Naive B cell (primary cell): ENCODE data around the gene ZNF577. TPM values are rescaled to one million over a fixed set of nuclear protein-coding genes. Genes with fewer than 3 reads are reported as not detected.
"Not testable (repeated sequence)": the region's sequence is repeated elsewhere in the genome, so short reads cannot be mapped to it uniquely, and the experiment has no call there.

Experiments
- ATAC-seq, 2 donors: fragments of 150-1000 bp; cut with Tn5 transposase; 2 replicates each; pipeline ENCODE4 v1.10.0; 2021; ENCODE audit warnings: low read depth in 2 of 2, mild to moderate bottlenecking in 2 of 2, moderate library complexity in 2 of 2
- DNase-seq: peaks from one replicate; pipeline ENCODE4 v3.0.0; 2022
- H3K27ac Mint-ChIP-seq, 6 donors: one replicate each; pipeline ENCODE4 v1.8.0; 2020 to 2022; ENCODE audit warnings: mild to moderate bottlenecking in 6 of 6, mixed read lengths in 6 of 6, moderate library complexity in 5 of 6, inconsistent platforms in 2 of 6
- H3K27me3 Mint-ChIP-seq, 3 donors: one replicate each; pipeline ENCODE4 v1.8.0; 2021 to 2022; ENCODE audit warnings: mixed read lengths in 3 of 3, mild to moderate bottlenecking in 1 of 3
- H3K36me3 Mint-ChIP-seq, 2 donors: one replicate each; pipeline ENCODE4 v1.8.0; 2020 to 2022; ENCODE audit warnings: mixed read lengths in 2 of 2, inconsistent platforms in 1 of 2, mild to moderate bottlenecking in 1 of 2
- H3K4me1 Mint-ChIP-seq, 3 donors: one replicate each; pipeline ENCODE4 v1.8.0; 2020 to 2022; ENCODE audit warnings: mixed read lengths in 3 of 3, inconsistent platforms in 1 of 3, mild to moderate bottlenecking in 1 of 3, moderate library complexity in 1 of 3
- H3K4me3 Mint-ChIP-seq, 8 donors: one replicate each; pipeline ENCODE4 v1.8.0; 2020 to 2022; ENCODE audit warnings: mild to moderate bottlenecking in 8 of 8, mixed read lengths in 8 of 8, moderate library complexity in 8 of 8, inconsistent platforms in 2 of 8
- H3K9me3 Mint-ChIP-seq, 7 donors: one replicate each; pipeline ENCODE4 v1.8.0; 2020 to 2022; ENCODE audit warnings: mixed read lengths in 7 of 7, mild to moderate bottlenecking in 5 of 7, inconsistent platforms in 2 of 7, moderate library complexity in 1 of 7
- polyA plus RNA-seq, 6 donors: library from polyadenylated mRNA; unstranded; fragments of 300-500 nt; fragmentation: Illumina TruSeq; gene quantifications; one replicate each; pipeline ENCODE4 v1.2.3, GENCODE V29; 2021; ENCODE audit warnings: low read depth in 6 of 6

The ZNF577 gene
- polyA plus RNA-seq = 10 to 100 TPM in 1 of 6 donors, 1 to 10 TPM in 5; 3.8 to 11.0 (median 5.6) TPM

GRCh38 chr19:51887522-51888498 lies at the start of gene ZNF577:
Gene ZNF577 (minus strand): TSS chr19:51887951. CDS start chr19:51880382, 7,569 bp downstream.
- H3K27me3 Mint-ChIP-seq = no peaks in the 10 kb centered on the region
- peak within 1 kb of the TSS; percentile 67 to 98 (median 93) for H3K27ac Mint-ChIP-seq
- H3K9me3 Mint-ChIP-seq = peaks cover 16 to 91% (median 88%) of the 10 kb centered on the region in 7 donors
- peaks cover 0 to 16% (median 10%) of the 10 kb centered on the region in 3 donors for H3K4me1 Mint-ChIP-seq
- H3K36me3 Mint-ChIP-seq = peaks cover 53 to 59% of the 10 kb centered on the region in 2 donors
- peak within 1 kb of the TSS; percentile 90 to 100 (median 97) for H3K4me3 Mint-ChIP-seq
- ATAC-seq (peak; percentile 91 to 97), DNase-seq (peak; percentile 76)

DNA sequence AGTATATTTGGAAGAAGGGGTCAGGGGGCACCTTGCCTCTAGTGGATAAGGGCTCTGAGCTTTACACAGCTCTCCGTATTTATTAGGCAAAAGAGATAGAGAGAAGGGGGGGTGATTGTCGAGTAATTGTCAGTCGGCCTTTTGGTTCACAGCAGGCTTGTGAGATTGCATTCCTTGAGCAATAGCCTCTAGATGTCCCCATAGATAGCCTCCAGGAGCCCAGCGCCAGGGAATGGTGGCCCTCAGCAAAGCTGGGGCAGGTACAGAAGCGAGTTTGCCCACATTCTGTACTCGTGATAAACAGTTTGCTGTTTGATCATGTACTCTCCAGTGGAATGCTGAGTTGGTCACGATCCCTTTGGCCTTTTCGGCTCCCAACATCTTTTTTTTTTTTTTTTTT lies 44.2 kb upstream of the ZNF577 start:
- Mint-ChIP-seq H3K4me3 (peak overlapping the region in 1 of 8 donors; percentile 35), H3K4me1 (peaks cover 17 to 28% (median 25%) of the 10 kb centered on the region in 3 donors), H3K36me3 (peaks cover 53 to 59% of the 10 kb centered on the region in 2 donors), H3K27ac (no peak overlapping the region), H3K9me3 (peaks cover 10 to 74% (median 37%) of the 10 kb centered on the region in 7 donors), H3K27me3 (no peaks in the 10 kb centered on the region)
- ATAC-seq (no peak), DNase-seq (no peak)

DNA sequence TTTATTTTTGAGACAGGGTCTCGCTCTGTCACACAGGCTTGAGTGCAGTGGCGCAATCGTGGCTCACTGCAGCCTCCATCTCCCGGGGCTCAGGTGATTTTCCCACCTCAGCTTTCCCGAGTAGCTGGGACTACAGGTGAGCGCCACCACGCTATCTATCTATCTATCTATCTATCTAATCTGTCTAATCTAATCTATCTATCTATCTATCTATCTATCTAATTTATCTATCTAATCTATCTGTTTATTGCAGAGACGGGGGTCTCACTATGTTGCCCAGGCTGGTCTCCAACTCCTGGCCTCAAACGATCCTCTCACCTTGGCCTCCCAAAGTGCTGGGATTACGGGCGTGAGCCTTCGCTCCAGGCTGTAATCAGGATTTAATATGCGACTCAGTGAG lies 40.1 kb upstream of the ZNF577 start:
- Mint-ChIP-seq H3K9me3 (peaks cover 9 to 73% (median 50%) of the 10 kb centered on the region in 7 donors), H3K36me3 (peaks cover 42 to 43% of the 10 kb centered on the region in 2 donors), H3K27me3 (no peaks in the 10 kb centered on the region), H3K4me1 (peaks cover 21 to 37% (median 33%) of the 10 kb centered on the region in 3 donors), H3K27ac (peak overlapping the region in 5 of 6 donors; percentile 8 to 97 (median 89)), H3K4me3 (peak overlapping the region; percentile 95 to 100 (median 98))
- no peak for DNase-seq
- no peak for ATAC-seq

DNA sequence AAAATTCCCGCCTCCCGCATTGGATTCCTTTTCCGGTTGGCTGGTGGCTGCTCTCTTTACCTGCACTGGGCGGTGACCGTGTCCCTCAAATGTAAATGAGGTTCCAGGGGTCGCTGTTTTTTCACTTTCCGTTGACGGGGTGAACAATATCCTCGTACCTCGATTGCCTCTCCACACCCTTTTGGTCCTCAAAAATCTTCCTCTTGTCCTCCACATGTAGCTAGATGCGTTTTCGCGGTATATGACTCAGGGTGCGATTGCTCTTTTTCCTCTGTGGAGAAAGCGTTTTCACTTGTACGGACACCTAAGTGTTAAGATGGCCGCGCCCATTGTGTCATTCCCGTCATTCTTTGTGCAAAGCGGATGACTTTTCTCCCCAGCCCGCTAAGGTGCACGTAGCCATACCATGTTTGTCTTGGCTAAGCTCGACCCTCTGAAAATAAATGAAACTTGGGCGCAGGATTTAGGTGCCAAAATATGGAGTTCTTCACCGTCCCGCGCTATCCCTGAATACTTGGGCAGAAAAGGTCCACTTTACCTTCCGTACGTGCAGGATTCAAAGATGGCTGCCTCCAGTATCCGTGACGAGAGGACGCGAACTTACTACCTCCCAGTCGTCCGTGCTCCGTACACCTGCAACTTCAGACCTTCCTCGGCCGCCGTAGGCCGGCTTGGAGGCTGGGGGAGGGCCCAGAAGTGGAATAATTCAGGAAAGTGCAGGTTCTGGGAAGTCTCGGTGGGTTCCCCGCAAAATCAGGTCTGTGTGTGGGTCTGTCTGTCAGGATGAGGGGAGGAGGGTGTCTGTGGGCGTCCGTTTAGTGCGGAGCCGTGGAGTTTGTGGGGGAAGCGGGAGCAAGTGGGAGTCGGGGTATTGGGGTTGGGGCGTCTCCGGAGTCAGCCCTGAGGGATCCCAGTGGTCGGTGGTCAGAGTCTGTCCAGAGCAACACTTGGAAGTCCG lies 39.3 kb upstream of the ZNF577 start, which contains the start of gene ZNF613:
TSS of gene ZNF613 (plus strand) at position 689 of the 958 bp plus-strand sequence. CDS start 8,749 bp downstream, outside the sequence.
- Mint-ChIP-seq H3K36me3 (peaks cover 43% of the 10 kb centered on the region in 2 donors), H3K9me3 (peaks cover 9 to 74% (median 56%) of the 10 kb centered on the region in 7 donors), H3K4me1 (peaks cover 21 to 37% (median 33%) of the 10 kb centered on the region in 3 donors), H3K27ac (peak within 1 kb of the TSS; percentile 89 to 98 (median 92)), H3K4me3 (peak within 1 kb of the TSS; percentile 95 to 100 (median 98)), H3K27me3 (no peaks in the 10 kb centered on the region)
- peak; percentile 84 to 89 for ATAC-seq
- DNase-seq = peak; percentile 85

GRCh38 chr19:51926426-51926783 lies 38.7 kb upstream of the ZNF577 start:
- ATAC-seq = no peak
- peak overlapping the region; percentile 95 to 100 (median 98) for H3K4me3 Mint-ChIP-seq
- peaks cover 21 to 34% (median 33%) of the 10 kb centered on the region in 3 donors for H3K4me1 Mint-ChIP-seq
- H3K9me3 Mint-ChIP-seq = peaks cover 4 to 74% (median 59%) of the 10 kb centered on the region in 7 donors
- H3K27me3 Mint-ChIP-seq = no peaks in the 10 kb centered on the region
- peak overlapping the region in 5 of 6 donors; percentile 89 to 98 (median 96) for H3K27ac Mint-ChIP-seq
- H3K36me3 Mint-ChIP-seq = peaks cover 42 to 43% of the 10 kb centered on the region in 2 donors
- no peak for DNase-seq

DNA sequence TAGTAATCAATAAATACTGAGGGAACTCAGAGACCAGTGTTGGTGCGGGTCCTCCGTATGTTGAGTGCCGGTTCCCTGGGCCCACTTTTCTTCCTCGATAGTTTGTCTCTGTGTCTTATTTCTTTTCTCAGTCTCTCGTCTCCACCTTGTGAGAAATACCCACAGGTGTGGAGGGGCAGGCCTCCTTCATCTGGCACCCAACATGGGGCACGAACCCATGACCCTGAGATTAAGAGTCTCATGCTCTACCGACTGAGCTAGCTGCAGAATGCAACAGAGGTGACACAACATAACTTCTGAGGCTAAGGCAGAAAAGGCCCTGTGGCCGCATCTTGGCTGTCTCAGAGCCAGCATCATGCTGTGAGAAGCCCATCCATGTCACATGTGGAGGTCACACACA lies 34.2 kb upstream of the ZNF577 start:
- H3K4me1 Mint-ChIP-seq = peaks cover 7 to 9% (median 7%) of the 10 kb centered on the region in 3 donors
- no peak for DNase-seq
- H3K36me3 Mint-ChIP-seq = peaks cover 27 to 31% of the 10 kb centered on the region in 2 donors
- ATAC-seq = no peak
- H3K27me3 Mint-ChIP-seq = no peaks in the 10 kb centered on the region
- H3K9me3 Mint-ChIP-seq = peaks cover 8 to 97% (median 82%) of the 10 kb centered on the region in 7 donors
- H3K27ac Mint-ChIP-seq = no peak overlapping the region
- H3K4me3 Mint-ChIP-seq = no peak overlapping the region

- H3K36me3 Mint-ChIP-seq = peaks cover 31 to 38% of the 10 kb centered on the region in 2 donors
- ATAC-seq = no peak
- DNase-seq = no peak
- peaks cover 18 to 95% (median 79%) of the 10 kb centered on the region in 7 donors for H3K9me3 Mint-ChIP-seq
- no peaks in the 10 kb centered on the region for H3K27me3 Mint-ChIP-seq
- peak overlapping the region in 1 of 6 donors; percentile 54 for H3K27ac Mint-ChIP-seq
- H3K4me1 Mint-ChIP-seq = peaks cover 4 to 6% (median 5%) of the 10 kb centered on the region in 3 donors
- H3K4me3 Mint-ChIP-seq = peak overlapping the region in 1 of 8 donors; percentile 33
These were observed 31.9 kb upstream of the ZNF577 start for GRCh38 chr19:51919606-51920005.

DNA sequence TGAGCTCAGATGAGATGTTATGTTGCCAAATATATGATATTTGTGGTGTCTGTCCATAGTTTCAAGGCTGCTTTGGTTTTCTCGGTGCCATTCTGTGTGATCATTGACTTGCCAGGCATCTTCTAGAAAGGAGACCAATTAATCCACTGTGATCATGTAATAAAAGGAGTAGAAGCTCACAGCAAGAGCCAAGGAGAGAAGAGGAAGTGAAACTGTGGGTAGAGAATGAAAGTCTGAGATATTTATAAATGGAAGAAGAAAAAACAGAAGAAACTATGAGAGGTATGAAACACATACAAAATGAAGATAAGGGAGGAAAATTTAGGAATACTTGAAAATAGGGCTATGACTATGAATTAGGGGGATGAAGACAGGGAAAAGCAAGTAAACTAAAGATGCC lies 28.4 kb upstream of the ZNF577 start:
- ATAC-seq (no peak), DNase-seq (no peak)
- Mint-ChIP-seq H3K4me1 (peaks cover 4 to 6% (median 5%) of the 10 kb centered on the region in 3 donors), H3K27me3 (no peaks in the 10 kb centered on the region), H3K36me3 (peaks cover 24 to 48% of the 10 kb centered on the region in 2 donors), H3K27ac (no peak overlapping the region), H3K4me3 (peak overlapping the region in 1 of 8 donors; percentile 21), H3K9me3 (peaks cover 26 to 90% (median 76%) of the 10 kb centered on the region in 7 donors)

GRCh38 chr19:51915324-51915867 lies 27.6 kb upstream of the ZNF577 start:
- H3K36me3 Mint-ChIP-seq = peaks cover 24 to 48% of the 10 kb centered on the region in 2 donors
- no peak overlapping the region for H3K4me3 Mint-ChIP-seq
- peaks cover 4 to 6% (median 5%) of the 10 kb centered on the region in 3 donors for H3K4me1 Mint-ChIP-seq
- DNase-seq (no peak), ATAC-seq (no peak)
- H3K9me3 Mint-ChIP-seq = peaks cover 24 to 87% (median 75%) of the 10 kb centered on the region in 7 donors
- H3K27me3 Mint-ChIP-seq = peaks cover 0 to 2% (median 0%) of the 10 kb centered on the region in 3 donors
- H3K27ac Mint-ChIP-seq = no peak overlapping the region

- H3K27ac Mint-ChIP-seq = peak overlapping the region in 1 of 6 donors; percentile 33
- H3K4me1 Mint-ChIP-seq = peaks cover 15 to 22% (median 21%) of the 10 kb centered on the region in 3 donors
- peak overlapping the region in 1 of 8 donors; percentile 56 for H3K4me3 Mint-ChIP-seq
- peaks cover 11 to 84% (median 68%) of the 10 kb centered on the region in 7 donors for H3K9me3 Mint-ChIP-seq
- not testable (repeated sequence) for ATAC-seq, DNase-seq
- H3K36me3 Mint-ChIP-seq = peaks cover 16 to 40% of the 10 kb centered on the region in 2 donors
- H3K27me3 Mint-ChIP-seq = peaks cover 13 to 40% (median 22%) of the 10 kb centered on the region in 3 donors
These were observed 20.2 kb upstream of the ZNF577 start for GRCh38 chr19:51907981-51908380.

DNA sequence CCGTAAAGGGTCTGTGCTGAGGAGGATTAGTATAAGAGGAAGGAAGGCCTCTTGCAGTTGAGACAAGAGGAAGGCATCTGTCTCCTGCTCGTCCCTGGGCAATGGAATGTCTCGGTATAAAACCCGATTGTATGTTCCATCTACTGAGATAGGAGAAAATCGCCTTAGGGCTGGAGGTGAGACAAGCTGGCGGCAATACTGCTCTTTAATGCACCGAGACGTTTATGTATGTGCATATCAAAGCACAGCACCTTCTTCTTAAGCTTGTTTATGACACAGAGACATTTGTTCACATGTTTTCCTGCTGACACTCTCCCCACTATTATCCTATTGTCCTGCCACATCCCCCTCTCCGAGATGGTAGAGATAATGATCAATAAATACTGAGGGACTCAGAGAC lies 18.4 kb upstream of the ZNF577 start:
- not testable (repeated sequence) for H3K27ac Mint-ChIP-seq, ATAC-seq, DNase-seq
- peak overlapping the region in 2 of 8 donors; percentile 25 to 64 for H3K4me3 Mint-ChIP-seq
- H3K9me3 Mint-ChIP-seq = peaks cover 15 to 87% (median 60%) of the 10 kb centered on the region in 7 donors
- peaks cover 13 to 40% (median 22%) of the 10 kb centered on the region in 3 donors for H3K27me3 Mint-ChIP-seq
- H3K4me1 Mint-ChIP-seq = peaks cover 19 to 30% (median 30%) of the 10 kb centered on the region in 3 donors
- H3K36me3 Mint-ChIP-seq = peaks cover 23 to 47% of the 10 kb centered on the region in 2 donors

- not testable (repeated sequence) for DNase-seq, ATAC-seq, H3K27ac Mint-ChIP-seq
- peaks cover 15 to 87% (median 62%) of the 10 kb centered on the region in 7 donors for H3K9me3 Mint-ChIP-seq
- peaks cover 27 to 52% of the 10 kb centered on the region in 2 donors for H3K36me3 Mint-ChIP-seq
- H3K4me1 Mint-ChIP-seq = peaks cover 19 to 30% (median 30%) of the 10 kb centered on the region in 3 donors
- peak overlapping the region in 2 of 8 donors; percentile 64 to 100 for H3K4me3 Mint-ChIP-seq
- peaks cover 13 to 40% (median 22%) of the 10 kb centered on the region in 3 donors for H3K27me3 Mint-ChIP-seq
These were observed 17.9 kb upstream of the ZNF577 start for GRCh38 chr19:51905639-51906038.
